ENCODE results near the gene EPRS1.

Gene EPRS1

GRCh38 chr1:220011620-220012019 lies 34.7 kb downstream of the EPRS1 start:
- no peak for TF ChIP-seq CTCF (conservative IDR thresholded peaks at IDR 0.05; ENCODE audit: low read depth)
- POLR2A ChIA-PET (ENCODE audit: low non-redundant PET) = no interaction called here
- H3K27ac ChIP-seq = no peak overlapping the region
- no peak for DNase-seq (ENCODE audit: low spot score)
- CTCF ChIA-PET = interaction anchor here (0.6 to 2.1 kb wide), 9 partner anchors 12 to 1071 kb away, joined by 3 to 8 read pairs (median 4); no protein-coding TSS in a partner anchor

GRCh38 chr1:220007438-220007837 lies 38.9 kb downstream of the EPRS1 start:
- TF ChIP-seq CTCF (conservative IDR thresholded peaks at IDR 0.05; ENCODE audit: low read depth) = no peak
- no peak for DNase-seq (ENCODE audit: low spot score)
- CTCF ChIA-PET = no interaction called here
- POLR2A ChIA-PET (ENCODE audit: low non-redundant PET) = interaction anchor here (0.7 kb wide), 1 partner anchor 26 kb away, joined by 5 read pairs; no protein-coding TSS in a partner anchor
- H3K27ac ChIP-seq = no peak overlapping the region

- no peak overlapping the region for H3K27ac ChIP-seq
- DNase-seq (ENCODE audit: low spot score) = no peak
- TF ChIP-seq CTCF (conservative IDR thresholded peaks at IDR 0.05; ENCODE audit: low read depth) = no peak
- POLR2A ChIA-PET (ENCODE audit: low non-redundant PET) = interaction anchor here (0.6 kb wide), 2 partner anchors 13 to 119 kb away, joined by 4 to 10 read pairs; no protein-coding TSS in a partner anchor
- CTCF ChIA-PET = interaction anchor here (0.7 kb wide), 1 partner anchor 11 kb away, joined by 3 read pairs; no protein-coding TSS in a partner anchor
These were observed 40.8 kb downstream of the EPRS1 start for GRCh38 chr1:220005489-220005888.

- DNase-seq (ENCODE audit: low spot score) = no peak
- ChIA-PET CTCF (no interaction called here), POLR2A (ENCODE audit: low non-redundant PET) (no interaction called here)
- no peak for TF ChIP-seq CTCF (conservative IDR thresholded peaks at IDR 0.05; ENCODE audit: low read depth)
- no peak overlapping the region for H3K27ac ChIP-seq
These were observed 42.5 kb downstream of the EPRS1 start for GRCh38 chr1:220003610-220004299.

- no peak for DNase-seq (ENCODE audit: low spot score)
- POLR2A ChIA-PET (ENCODE audit: low non-redundant PET) = no interaction called here
- no peak for TF ChIP-seq CTCF (conservative IDR thresholded peaks at IDR 0.05; ENCODE audit: low read depth)
- no peak overlapping the region for H3K27ac ChIP-seq
- CTCF ChIA-PET = no interaction called here
These were observed 43.3 kb downstream of the EPRS1 start for GRCh38 chr1:220003015-220003414.

- no peak for DNase-seq (ENCODE audit: low spot score)
- POLR2A ChIA-PET (ENCODE audit: low non-redundant PET) = interaction anchor here (0.5 kb wide), 1 partner anchor 53 kb away, joined by 4 read pairs; no protein-coding TSS in a partner anchor
- CTCF ChIA-PET = interaction anchor here (2.7 kb wide), 1 partner anchor 12 kb away, joined by 8 read pairs; no protein-coding TSS in a partner anchor
- no peak for TF ChIP-seq CTCF (conservative IDR thresholded peaks at IDR 0.05; ENCODE audit: low read depth)
- H3K27ac ChIP-seq = no peak overlapping the region
These were observed 45.2 kb downstream of the EPRS1 start for GRCh38 chr1:220001095-220001501.

Measured in RWPE1 (cell line).